ENCODE results near the gene OPA1. TPM values are rescaled to one million over a fixed set of nuclear protein-coding genes. Genes with fewer than 3 reads are reported as not detected.

OPA1 gene
- polyA plus RNA-seq, 12 donors = 39.8 to 60.7 (median 52.1) TPM; not detected in 1

DNA sequence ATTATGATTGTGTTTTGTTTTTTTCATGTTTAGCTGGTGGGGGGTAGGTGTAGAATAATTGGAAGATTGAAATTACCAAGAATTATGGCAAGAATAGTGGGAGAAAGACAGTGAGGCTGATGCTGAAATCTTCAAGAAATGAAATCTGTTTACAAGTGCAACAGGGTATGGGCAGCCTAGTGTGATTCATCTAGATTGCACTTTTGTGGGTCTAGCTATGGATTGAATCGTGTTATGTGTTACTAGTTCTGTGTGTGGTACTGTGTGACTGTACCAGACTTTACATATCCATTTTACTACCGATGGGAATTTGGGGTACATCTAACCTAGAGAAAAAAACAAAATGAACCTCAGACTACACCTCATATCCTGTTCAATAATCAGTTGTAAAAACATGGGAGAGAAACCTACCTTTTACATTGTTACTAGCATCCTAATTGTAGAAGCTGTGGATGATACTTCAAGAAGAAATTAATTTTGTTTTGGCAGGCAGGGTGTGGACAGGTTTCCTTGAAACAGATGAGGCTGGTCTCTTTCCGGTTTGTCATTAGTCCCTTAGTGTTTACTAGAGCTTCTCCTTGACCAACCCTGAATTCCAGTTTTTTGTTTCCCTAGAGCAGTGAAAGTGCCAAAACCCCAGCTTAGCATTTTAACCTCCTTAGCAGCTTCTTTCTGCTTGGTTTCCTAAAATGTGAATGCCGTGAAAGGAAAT is 47.9 kb downstream of the OPA1 start:
- DNase-seq = no peak

GRCh38 chr3:193641440-193641775 is 48.4 kb downstream of the OPA1 start:
- no peak for DNase-seq

GRCh38 chr3:193645806-193646205 is 52.8 kb downstream of the OPA1 start:
- DNase-seq = no peak

DNA sequence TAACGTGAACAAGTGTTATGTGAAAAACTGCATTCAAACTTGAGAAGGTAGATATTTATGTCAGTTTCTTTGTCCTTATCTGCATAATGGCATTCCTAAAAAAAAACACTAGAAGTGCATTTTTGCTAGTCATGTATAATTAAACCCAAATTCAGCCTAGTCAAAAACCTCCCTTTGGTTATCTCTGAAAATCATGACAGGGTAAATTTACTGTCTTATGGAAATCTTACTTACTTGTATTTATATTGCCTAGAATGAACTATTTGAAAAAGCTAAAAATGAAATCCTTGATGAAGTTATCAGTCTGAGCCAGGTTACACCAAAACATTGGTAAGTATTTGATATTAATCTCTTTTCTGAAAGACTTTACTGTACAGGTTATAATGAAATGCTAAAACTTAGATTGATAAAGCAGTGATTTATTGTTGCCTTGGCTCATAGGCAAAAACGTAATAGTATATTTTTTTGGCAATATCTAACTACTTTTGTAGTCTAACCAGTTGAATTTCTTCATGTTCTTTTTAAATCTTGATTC is 55.6 kb downstream of the OPA1 start:
- DNase-seq = no peak

- DNase-seq = no peak
These were observed 57.6 kb downstream of the OPA1 start for GRCh38 chr3:193650585-193650984.

DNA sequence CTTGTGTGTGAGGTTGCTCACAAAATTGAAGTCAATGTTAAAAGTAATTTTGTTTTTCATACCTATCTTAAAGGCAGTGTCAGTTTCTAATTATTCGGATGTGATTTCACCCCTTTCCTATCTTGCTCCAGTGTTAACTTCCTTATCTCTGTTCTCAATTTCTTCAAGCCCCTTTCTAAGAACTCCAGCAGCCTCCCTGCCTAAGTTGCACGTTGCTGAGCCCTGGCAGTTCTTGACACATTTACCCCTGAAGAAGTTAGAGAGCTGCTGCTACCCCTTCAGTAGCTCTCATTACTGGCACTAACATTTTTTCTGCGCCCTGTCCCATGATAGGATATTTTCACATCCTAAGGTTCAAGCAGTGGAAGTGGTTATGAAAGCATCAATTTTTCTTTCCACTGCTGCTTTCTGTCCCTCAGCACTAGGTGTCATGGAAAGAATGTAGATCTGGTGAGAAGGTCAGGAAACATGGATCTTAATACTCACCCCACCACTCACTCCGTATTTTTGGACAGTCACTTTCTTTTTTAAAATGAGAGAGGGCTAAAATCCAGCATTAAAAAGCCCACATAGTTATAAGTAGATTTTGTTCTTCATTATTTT is 62.9 kb downstream of the OPA1 start:
- DNase-seq = no peak

DNA sequence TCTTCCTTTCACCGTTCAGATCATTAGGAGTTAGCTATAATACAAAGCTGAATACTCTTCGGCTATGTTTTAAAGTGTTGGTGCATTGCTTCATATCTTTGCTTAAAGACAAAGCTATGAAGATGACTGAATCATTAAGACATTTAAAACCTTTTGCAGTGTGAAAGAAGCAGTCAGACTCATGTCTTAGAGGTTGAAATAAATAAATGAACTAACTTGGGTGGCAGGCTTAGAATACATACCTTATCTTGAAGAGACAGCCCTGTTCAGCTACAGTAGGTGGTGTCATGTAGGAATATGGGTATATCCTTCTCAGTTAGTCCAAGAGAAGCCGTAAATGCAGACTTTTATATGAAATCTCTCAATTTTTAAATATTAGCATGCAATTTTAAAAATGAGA is 63.4 kb downstream of the OPA1 start:
- DNase-seq = no peak

DNA sequence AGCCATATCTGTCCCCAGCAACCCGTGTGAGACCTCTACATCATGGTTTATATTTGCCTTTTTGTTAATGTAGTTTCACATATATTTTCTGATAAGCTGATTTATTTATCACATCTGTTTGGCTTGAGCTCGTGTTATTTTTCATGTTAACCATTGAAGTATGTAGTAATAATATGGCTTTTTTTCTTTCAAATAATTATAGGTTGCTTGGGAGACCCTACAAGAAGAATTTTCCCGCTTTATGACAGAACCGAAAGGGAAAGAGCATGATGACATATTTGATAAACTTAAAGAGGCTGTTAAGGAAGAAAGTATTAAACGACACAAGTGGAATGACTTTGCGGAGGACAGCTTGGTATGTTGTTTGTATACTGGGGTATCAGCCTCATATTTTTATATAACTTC is 63.9 kb downstream of the OPA1 start:
- no peak for DNase-seq

DNA sequence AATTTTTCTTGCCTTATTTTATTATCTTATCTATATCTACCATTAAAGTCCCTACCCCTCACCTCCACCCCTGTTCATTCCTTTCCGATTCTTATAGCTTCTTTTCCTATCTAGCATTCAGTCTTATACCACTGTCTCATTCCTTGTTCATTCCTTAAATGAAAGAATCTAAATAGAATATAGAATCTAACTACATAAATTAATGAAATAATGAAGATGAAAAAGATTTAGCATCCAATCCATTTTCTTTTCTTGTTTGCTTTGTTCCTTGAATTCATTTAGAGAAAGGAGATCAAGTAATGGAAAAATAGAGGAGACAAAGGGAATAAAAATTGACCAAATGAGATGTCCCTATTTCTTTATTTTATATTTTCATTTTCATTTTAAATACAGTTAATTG is 67.2 kb downstream of the OPA1 start:
- DNase-seq = no peak

- no peak for DNase-seq
These were observed 67.8 kb downstream of the OPA1 start for GRCh38 chr3:193660698-193661411.

DNA sequence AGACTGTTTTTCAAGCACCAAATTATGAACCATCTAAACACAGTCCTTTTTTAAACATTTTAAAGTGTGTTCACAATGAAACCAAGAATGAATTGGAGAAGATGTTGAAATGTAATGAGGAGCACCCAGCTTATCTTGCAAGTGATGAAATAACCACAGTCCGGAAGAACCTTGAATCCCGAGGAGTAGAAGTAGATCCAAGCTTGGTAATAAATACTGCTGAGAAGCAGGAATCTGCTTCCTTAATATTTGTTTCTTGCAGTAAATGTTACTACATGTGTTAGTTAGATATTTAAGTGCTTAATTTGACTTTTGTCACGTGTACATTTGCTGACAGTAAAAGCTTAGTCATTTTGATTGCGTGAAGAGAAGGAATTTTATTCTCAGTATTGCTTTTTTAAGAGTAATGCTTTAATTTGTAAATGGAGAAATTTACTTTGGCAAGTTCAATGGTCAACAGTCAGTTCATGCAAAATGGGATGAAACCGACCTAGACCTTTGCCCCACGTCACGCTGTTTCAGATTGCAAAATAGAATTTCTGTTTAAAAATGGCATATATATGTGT is 69.8 kb downstream of the OPA1 start:
- DNase-seq = no peak

DNA sequence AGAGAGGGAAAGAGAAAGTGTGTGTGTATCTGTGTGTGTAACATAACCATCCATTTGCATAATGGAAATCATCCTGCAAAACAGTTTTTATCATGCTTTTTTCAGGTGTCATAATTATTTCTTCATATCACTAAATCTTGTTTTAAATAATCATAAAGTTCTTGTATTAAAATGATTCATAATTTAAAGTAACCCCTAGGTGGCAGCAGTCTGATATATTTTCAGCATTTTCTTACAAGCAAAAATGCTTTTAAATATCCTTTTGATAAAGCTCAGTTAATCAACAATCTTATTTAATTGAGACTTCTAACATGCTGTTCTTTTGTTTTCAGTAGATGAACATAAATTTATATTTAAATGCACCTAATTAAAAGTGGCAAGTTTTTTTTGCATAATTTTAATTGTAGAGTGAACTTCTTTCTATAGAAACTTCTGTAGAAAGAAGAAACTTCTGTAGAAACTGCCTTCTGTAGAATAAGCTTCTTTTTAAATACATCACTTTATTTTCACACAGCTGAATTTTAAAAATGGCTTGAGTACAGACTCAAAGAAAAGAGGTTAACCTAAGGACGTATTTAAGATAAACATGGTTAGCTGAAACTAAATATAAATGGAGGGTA is 72.5 kb downstream of the OPA1 start:
- peak; percentile 24 for DNase-seq

GRCh38 chr3:193673845-193674244 is 80.8 kb downstream of the OPA1 start:
- peak; percentile 5 for DNase-seq

DNA sequence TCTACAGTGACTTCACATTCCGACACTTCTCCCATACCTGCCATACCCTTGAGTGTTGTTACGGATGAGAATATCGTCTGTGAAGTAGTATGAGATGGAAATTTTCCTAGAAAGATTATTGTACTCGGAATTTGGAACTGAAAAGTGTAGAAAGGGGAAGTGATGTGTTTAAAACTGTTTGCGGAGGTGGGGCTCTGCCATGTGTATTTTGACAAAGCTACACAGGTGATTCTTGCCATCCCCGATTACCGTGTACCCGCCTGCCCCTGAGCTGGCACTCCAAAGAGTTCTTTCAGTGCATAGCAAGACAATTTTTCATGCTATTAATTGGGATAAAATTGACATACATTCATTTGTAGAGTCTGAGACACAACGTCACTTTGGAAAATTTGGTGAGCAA is 81.7 kb downstream of the OPA1 start:
- no peak for DNase-seq

DNA sequence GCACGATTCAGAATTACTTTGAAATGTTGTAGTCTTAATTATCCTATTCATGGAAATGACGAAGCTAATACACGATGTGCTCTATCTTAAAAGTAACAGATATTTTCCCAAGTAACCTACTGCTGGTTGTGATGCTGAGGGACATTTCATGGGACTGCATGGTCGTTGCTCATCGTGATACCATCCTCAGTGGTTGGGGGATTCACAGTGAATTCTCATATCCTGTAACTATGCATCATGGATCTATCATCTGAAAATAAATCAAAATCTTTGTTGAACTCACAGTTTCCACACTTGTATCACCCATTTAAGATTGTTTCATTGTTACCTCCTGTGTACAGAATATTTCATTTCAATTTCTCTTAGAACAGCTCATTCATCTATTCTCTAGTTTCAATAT is 84.7 kb downstream of the OPA1 start:
- DNase-seq = no peak

- no peak for DNase-seq
These were observed 87.2 kb downstream of the OPA1 start for GRCh38 chr3:193680220-193680619.

DNA sequence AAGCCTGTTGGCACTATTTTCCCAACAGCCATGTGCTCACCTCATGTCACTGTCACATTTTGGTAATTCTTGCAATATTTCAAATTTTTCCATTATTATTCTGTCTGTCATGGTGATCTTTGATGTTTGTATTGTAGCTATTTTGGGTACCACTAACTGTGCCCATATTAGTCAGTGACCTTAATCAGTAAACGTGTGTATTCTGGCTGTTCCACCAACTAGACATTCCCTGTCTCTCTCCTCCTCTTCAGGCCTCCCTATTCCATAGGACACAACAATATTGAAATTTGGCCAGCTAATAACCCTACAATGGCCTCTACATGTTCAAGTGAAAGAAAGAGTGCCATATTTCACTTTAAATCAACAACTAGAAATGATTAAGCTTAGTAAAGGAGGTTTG is 88.6 kb downstream of the OPA1 start:
- DNase-seq = no peak

GRCh38 chr3:193686665-193687483 is 93.9 kb downstream of the OPA1 start:
- no peak for DNase-seq

- DNase-seq = no peak
These were observed 96.1 kb downstream of the OPA1 start for GRCh38 chr3:193688834-193689714.

- DNase-seq = no peak
These were observed 100.8 kb downstream of the OPA1 start for GRCh38 chr3:193693774-193694173.
